GM21360 (cell line): ENCODE results near the gene HIP1R.

Experiments used
- ATAC-seq: cut with Tn5 transposase; IDR thresholded peaks from one replicate; pipeline ENCODE4 v1.9.1; 2021; ENCODE audit warnings: mild to moderate bottlenecking, moderate library complexity; ENCODE audit not compliant: unreplicated experiment

Gene HIP1R

GRCh38 chr12:122859303-122860039, 24.2 kb downstream of the HIP1R start:
- ATAC-seq, result no peak

GRCh38 chr12:122860040-122860853, 25.0 kb downstream of the HIP1R start:
- no peak for ATAC-seq

GRCh38 chr12:122860854-122861586, 25.8 kb downstream of the HIP1R start:
- ATAC-seq, result no peak

- no peak for ATAC-seq
Observed at GRCh38 chr12:122861587-122861970, 26.3 kb downstream of the HIP1R start.

DNA sequence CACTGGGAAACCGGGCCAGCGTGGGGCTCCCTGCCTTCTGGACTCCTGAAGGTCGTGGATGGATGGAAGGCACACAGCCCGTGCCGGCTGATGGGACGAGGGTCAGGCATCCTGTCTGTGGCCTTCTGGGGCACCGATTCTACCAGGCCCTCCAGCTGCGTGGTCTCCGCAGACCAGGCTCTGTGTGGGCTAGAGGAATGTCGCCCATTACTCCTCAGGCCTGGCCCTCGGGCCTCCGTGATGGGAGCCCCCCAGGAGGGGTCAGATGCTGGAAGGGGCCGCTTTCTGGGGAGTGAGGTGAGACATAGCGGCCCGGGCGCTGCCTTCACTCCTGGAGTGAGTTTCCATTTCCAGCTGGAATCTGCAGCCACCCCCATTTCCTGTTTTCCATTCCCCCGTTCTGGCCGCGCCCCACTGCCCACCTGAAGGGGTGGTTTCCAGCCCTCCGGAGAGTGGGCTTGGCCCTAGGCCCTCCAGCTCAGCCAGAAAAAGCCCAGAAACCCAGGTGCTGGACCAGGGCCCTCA, 26.9 kb downstream of the HIP1R start:
- ATAC-seq, result no peak

DNA sequence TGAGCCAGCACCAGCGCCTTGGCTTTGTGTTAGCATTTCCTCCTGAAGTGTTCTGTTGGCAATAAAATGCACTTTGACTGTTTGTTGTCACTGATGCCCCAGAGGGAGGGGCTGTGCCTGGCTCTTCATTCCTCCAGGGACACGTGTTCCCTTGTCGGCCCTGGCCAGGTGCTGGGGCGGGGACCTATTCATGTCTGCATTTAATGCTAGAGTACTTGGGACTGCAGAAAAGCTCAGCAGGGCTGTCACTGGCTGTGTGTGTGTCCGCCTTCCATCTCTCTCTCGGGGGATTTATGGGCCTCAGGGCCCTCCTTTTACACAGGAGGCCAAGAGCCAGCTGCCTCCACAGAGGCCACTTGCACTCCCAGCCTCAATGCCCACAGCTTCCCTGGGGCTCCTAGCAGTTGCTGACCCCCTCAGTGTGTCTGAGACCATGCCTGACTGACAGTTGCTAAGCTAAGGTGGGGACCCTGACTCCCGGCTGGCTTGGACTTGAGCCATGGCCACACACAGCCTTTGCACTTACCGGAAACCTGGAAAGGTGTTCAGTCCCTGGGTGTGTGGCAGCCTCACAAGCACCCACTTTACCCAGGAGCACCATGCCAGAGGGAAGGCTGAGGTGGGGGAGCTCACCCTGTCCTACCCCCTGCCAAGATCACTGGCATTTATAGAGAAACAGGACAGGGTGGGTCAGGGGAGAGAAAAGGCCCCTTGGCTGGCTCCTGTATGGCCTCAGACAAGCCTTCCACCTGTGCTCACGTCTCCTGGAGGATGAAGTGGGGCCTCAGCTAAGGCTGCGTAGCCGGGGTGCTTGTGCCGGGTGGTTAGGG, 27.8 kb downstream of the HIP1R start:
- ATAC-seq, result no peak

DNA sequence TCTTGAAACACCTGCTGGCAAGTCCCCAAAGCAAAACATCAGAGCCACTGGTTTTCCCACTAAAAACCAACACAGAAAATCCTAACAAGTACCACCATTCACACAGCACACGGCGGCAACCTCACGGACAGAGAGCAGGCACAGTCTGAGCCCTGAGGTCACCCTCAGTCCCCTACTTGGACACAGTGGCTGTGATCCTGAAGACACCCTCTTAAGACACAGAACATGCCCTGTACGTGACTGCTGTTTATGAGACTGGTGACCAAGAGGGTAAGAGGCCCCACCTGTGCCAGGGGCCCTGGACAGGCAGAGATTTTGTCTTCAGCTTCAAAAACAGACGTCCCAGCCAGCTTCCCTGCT, 29.6 kb downstream of the HIP1R start:
- no peak for ATAC-seq

DNA sequence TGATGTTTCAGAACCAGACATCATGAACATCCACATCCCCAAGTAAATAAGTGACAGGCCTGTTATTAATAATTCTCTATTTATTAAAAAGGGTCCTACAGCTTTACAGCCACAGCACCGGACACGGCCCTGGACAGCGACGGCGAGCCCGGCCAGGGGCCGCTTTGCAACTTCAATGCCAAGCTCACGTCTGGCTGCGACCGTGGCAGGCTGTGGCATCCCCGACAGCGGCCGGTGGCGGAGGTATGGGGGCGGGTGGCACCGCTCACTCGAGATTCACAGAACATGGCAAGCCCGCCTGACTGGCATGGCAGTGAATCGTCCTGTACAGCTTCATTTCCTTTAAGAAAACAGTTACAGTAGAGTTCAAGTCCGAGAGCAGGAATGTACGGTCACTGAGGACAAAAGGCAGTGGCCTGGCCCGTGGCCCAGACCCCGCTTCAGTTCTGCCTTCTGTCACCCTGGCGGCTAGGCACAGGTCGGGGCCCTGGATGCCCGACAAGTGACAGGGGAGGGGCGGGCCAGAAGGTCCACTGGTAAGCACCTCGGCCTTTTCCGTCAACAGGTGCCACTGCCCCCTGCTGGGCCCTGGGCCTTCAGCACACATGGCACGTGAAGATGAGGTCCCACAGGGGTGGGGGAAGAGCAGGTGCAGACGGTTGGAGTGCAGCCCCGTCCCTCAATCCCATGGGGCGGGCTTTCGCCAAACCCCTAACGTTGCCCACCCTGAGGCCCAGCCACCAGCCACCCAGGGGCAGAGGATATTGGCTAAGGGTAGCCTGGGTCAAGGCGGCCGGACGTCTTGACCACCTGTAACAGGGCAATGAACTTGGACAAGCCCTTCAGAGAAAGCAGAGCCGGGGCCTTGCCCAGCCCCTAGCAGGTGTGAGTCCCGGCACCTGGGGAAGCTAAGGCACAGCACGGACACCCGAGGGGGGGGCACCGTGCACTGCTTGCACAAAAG, 30.3 kb downstream of the HIP1R start:
- ATAC-seq, result no peak

GRCh38 chr12:122866379-122866778, 31.1 kb downstream of the HIP1R start:
- no peak for ATAC-seq

DNA sequence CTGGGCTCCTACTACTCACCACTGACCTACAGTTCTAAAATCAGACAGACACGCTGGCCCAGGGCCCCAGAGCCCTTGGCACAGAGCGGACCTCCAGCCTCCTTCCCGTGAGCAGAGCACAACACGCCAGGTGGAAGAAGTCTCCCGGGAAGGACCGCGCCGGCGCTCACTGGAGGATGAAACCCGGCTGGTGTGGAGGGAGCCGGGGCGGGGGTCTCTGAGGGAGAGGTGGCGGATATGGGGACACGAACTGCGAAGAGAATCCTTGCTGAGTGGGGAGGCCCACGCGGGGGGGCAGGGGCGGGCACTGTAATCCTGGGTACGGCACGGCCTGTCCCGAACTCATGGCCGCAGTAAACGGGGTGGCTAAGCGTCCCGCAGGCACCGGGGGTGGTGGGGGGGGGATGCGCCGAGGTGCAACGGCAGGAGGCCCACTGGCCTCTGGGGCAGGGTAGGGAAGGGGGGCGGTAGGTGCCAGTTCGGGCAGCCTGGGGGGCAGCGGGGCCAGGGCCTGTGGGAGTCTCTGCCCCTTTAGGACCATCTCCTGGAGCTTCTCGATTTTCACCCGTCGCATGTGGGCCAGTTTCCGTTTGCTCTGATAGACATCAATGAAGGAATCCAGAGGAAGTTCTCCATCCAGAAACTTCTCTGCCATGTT, 31.8 kb downstream of the HIP1R start:
- ATAC-seq, result no peak

DNA sequence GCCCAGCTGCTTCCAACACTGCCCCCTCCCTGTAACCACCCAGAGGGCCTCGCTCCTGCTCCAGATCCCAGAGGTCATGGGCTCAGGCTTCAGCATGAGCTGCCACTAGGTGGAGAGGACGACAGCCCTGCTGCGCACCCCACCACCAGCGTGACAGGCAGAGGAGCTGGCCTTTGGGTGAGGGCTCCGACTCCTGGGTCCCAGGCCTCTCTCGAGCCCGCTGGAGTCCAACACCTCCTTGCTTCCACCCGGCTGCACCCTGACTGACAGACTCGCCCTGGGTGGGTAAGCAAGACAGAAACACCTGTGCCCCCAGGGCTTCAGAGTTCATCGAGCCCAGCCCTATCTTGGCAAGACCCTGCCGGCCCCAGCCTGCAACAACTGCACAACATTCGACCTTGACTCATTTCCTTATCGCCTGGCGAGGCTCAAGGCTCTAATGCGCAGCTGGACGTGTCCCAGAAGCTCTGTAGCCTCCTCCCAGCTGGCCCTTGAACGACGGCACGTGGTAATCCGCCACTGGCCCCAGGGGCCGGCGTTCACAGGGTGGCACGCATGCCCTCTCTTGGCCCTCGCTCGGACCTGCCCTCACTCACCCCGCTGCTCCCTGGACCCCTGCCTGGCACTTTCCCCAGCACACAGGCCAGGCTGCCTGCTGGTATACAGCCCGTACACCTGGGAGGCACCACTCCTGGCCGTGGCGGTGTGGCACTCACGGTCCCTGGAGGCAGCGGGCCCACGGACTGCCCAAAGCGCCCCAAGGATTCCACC, 32.6 kb downstream of the HIP1R start:
- ATAC-seq, result no peak

DNA sequence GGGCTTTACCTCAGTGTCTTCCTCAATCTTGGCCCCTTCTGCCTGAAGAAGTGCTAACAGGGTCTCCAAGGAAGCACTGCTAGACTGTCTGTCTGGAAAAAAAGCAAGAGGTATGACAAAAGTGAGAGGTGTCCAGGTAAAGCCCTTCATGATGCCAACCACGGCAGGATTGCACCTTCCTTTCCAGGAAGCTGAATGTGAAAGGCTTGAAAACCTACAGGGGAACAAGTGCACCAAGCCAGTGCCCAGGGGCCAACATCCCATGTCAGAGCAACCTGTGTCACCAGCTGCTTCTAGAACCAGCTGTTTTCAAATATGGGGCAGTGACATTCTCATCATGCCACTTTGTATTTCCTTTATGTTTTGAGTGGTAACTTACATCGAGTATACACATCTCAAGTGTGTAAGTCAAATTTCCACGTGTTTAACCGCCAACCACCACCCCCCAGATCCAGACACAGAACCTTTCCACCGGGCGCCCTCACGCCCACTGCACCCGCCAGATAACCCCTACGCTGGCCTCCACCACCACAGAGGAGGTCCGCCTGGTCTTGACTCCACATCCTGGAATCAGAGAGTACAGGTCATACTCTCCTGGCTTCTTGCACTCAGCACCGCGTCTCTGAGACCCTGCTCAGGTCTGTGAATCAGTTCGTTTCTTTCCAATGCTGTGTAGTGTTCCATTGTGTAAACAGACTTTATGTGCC, 33.4 kb downstream of the HIP1R start:
- ATAC-seq, result no peak

GRCh38 chr12:122869207-122869973, 34.1 kb downstream of the HIP1R start:
- no peak for ATAC-seq

DNA sequence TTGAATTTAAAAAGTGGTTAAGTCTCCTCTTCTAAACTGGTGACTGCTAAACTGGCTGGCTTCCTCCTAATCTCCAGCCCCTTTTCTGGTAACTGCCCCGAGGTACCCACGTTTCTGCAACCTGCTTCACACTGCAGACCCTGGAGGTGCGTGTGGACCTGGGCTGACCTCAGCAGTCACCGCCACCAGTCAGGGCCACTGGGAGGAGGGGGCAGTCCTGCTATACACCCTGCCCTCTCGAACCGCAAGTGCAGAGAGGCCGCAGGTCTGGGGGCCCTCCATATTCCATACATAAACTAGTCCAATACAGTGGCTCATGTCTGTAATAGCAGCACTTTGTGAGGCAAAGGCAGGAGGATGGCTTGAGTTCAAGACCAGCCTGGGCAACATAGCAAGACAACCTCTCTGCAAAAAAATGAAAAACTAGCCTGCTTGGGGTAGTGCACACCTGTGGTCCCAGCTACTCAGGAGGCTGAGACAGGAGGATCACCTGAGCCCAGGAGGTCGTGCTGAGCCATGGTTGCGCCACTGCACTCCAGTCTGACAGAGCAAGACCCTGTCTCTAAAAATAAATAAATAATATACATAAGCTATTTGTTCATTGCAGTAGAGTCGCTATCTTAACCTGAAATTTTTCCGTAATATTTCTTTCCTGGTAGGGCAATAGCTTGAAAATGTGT, 35.0 kb downstream of the HIP1R start:
- no peak for ATAC-seq

DNA sequence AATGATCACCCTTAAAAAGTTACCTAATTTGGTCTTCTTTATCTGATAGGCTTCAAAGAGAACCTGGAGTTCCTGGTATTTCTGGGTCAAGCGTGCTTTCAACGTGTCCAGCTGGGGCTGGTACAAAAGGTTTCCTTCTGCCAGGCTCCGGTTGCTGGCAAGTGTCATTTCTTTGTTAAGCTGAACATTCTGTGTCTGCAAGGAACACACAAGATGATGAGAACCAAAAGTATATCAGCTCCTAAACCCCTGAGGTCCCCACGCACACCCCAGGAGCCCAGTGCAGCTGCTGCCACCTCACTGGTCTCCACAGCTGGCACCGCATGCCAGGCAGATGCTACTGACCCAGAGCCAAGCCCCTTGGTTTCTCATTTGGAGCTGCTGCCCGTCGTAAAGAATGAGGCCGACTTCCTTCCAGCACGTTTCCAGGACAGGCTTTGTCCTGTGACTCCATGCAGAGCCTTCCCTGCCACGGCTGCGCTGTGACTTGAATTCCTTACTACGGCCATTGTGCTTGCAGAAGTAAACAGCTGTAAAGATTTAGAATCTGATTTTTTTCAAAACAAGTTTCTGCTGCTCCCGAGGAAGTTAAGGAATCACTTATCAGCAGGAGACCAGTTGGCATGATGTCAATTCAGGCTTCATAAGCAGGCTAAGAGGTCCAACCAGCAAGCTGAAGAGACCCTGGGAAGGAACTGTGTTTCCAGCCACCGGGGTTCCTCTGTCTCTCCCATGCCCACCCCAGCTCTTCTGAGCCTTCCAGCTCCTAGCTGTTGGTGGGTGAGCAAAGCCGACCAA, 35.8 kb downstream of the HIP1R start:
- ATAC-seq, result no peak
